HFFc6 (cell line): Measurements from ENCODE around the gene STAP1. TPM values are rescaled to one million over a fixed set of nuclear protein-coding genes. Genes with fewer than 3 reads are reported as not detected.
"Not testable (repeated sequence)": the region's sequence is repeated elsewhere in the genome, so short reads cannot be mapped to it uniquely, and the experiment has no call there.

Source experiments
- DNase-seq: peaks from one replicate; pipeline ENCODE4 v3.0.0-alpha.2; 2018
- H3K27ac Mint-ChIP-seq: 2 replicates; pipeline ENCODE4 v1.8.0; 2020; ENCODE audit warnings: mild to moderate bottlenecking, mixed read lengths
- H3K27me3 Mint-ChIP-seq: 2 replicates; pipeline ENCODE4 v1.8.0; 2021; ENCODE audit warnings: mild to moderate bottlenecking, moderate library complexity, mixed read lengths; ENCODE audit not compliant: insufficient read depth
- H3K36me3 Mint-ChIP-seq: 2 replicates; pipeline ENCODE4 v1.8.0; 2021; ENCODE audit warnings: low read depth, mixed read lengths
- H3K4me1 Mint-ChIP-seq: 2 replicates; pipeline ENCODE4 v1.8.0; 2020; ENCODE audit warnings: low read depth, mixed read lengths
- H3K4me3 Mint-ChIP-seq: 2 replicates; pipeline ENCODE4 v1.8.0; 2020; ENCODE audit warnings: mild to moderate bottlenecking, moderate library complexity, mixed read lengths
- H3K9me3 Mint-ChIP-seq: 2 replicates; pipeline ENCODE4 v1.8.0; 2020; ENCODE audit warnings: mild to moderate bottlenecking, mixed read lengths
- total RNA-seq, 6 experiments: library from RNA; stranded (reverse); fragmentation: NEBNext Ultra II Directional; extraction: Animal tissue kit (Norgen Biotek cat#: 25700); gene quantifications; 2 replicates in 1 of 6; 3 replicates in 5 of 6; pipeline ENCODE4 v1.2.3, GENCODE V29; 2021
- TF ChIP-seq, protein P1 (sequence below): fragments of 200-600 bp; sonication (generic); IDR thresholded peaks from 2 replicates; pipeline ENCODE4 v1.5.0; 2021; ENCODE audit warnings: antibody characterized with exemption, mild to moderate bottlenecking

The STAP1 gene
- total RNA-seq, 6 experiments from 2014 or later, result not detected

DNA sequence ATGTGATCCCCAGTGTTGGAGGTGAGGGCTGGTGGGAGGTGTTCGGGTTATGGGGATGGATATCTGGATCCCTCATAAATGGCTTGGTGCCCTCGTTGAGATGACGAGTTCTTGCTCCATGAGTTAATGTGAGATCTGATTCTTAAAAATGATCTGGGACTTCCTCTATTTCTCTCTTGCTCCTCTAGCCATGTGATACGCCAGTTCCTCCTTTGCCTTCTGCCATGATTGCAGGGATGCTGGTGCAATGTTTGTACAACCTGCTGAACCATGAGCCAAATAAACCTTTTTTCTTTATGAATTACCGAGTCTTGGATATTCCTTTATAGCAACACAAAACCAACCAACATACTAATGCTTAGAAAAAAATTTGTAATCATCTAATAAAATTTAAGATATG is 56.6 kb downstream of the STAP1 start:
- no peaks in the 10 kb centered on the region for H3K4me1 Mint-ChIP-seq
- no peaks in the 10 kb centered on the region; the same call in 1 of the 2 replicates for H3K9me3 Mint-ChIP-seq
- no peak overlapping the region for H3K4me3 Mint-ChIP-seq
- no peak overlapping the region for H3K27ac Mint-ChIP-seq
- TF ChIP-seq, protein P1, sequence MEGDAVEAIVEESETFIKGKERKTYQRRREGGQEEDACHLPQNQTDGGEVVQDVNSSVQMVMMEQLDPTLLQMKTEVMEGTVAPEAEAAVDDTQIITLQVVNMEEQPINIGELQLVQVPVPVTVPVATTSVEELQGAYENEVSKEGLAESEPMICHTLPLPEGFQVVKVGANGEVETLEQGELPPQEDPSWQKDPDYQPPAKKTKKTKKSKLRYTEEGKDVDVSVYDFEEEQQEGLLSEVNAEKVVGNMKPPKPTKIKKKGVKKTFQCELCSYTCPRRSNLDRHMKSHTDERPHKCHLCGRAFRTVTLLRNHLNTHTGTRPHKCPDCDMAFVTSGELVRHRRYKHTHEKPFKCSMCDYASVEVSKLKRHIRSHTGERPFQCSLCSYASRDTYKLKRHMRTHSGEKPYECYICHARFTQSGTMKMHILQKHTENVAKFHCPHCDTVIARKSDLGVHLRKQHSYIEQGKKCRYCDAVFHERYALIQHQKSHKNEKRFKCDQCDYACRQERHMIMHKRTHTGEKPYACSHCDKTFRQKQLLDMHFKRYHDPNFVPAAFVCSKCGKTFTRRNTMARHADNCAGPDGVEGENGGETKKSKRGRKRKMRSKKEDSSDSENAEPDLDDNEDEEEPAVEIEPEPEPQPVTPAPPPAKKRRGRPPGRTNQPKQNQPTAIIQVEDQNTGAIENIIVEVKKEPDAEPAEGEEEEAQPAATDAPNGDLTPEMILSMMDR, result no peak
- peaks cover 42% of the 10 kb centered on the region for H3K36me3 Mint-ChIP-seq
- DNase-seq, result no peak
- H3K27me3 Mint-ChIP-seq, result no peaks in the 10 kb centered on the region

DNA sequence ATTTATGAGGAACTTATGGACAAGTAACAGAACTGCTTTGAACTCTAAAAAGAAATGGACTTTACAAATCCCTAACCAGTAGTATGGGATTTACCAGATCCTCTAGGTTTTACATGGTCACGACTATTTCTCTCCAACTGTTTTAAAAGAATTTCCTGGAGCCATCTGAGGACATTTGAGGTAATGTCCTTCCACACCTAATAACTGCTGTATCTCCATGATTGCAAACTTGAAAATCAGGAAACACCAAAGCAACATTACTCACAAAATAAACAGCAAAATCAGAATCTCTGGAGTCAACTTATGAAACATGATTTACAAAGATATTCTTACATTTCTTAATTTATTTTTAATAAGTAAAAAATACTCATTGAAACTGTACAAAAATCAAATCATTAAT is 58.0 kb downstream of the STAP1 start:
- Mint-ChIP-seq H3K36me3 (peaks cover 51% of the 10 kb centered on the region), H3K9me3 (no peaks in the 10 kb centered on the region; the same call in 1 of the 2 replicates), H3K27me3 (no peaks in the 10 kb centered on the region), H3K4me3 (no peak overlapping the region), H3K27ac (no peak overlapping the region), H3K4me1 (no peaks in the 10 kb centered on the region)
- TF ChIP-seq, protein P1, result no peak
- no peak for DNase-seq

DNA sequence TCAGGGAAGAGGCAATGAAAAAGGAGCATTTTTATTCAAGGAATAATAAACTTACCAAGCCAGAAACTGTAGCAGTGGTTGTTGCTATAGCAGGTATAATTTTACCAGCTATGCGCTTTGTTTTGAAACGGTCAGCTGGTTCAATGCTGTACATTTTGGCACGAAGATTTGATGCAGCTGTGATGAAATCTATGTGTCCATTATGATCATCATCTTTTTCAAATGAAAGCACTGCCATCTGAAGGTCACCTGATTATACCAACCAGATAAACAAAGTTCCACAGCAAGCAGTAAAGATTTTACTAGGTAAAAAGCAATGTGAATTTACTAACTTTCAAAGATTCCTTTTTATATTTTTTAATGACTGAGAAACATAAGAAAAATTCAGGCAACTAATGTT is 66.4 kb downstream of the STAP1 start:
- peaks cover 25% of the 10 kb centered on the region for H3K36me3 Mint-ChIP-seq
- no peaks in the 10 kb centered on the region for H3K9me3 Mint-ChIP-seq
- DNase-seq, result no peak
- no peaks in the 10 kb centered on the region for H3K4me1 Mint-ChIP-seq
- TF ChIP-seq, protein P1, result no peak
- no peak overlapping the region for H3K4me3 Mint-ChIP-seq
- no peaks in the 10 kb centered on the region for H3K27me3 Mint-ChIP-seq
- H3K27ac Mint-ChIP-seq, result no peak overlapping the region

- H3K4me1 Mint-ChIP-seq, result no peaks in the 10 kb centered on the region
- H3K4me3 Mint-ChIP-seq, result no peak overlapping the region
- no peaks in the 10 kb centered on the region for H3K9me3 Mint-ChIP-seq
- no peak for DNase-seq
- TF ChIP-seq, protein P1, result no peak
- H3K27me3 Mint-ChIP-seq, result no peaks in the 10 kb centered on the region; the same call in 1 of the 2 replicates
- H3K27ac Mint-ChIP-seq, result no peak overlapping the region
- peaks cover 16% of the 10 kb centered on the region for H3K36me3 Mint-ChIP-seq
These were observed 74.0 kb downstream of the STAP1 start for GRCh38 chr4:67632492-67632891.

DNA sequence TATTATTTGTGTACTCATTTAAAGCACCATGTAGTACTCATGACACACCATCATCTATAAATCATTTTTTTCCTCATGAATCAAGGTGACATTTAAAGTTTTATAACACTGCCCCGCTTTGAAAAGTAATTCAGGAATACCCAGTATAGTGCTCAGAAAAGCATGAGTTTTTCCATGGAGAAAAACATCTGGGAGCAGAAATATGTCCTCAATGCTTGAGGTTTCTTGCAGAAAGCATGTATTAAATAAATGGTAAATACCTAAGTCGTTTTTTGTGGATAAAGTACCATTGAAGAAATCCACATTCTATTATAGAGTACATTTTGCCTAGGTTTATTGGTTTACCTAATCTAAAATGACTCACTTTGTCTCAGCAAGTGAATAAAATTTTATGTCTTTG is 76.2 kb downstream of the STAP1 start:
- TF ChIP-seq, protein P1, result no peak
- Mint-ChIP-seq H3K9me3 (no peaks in the 10 kb centered on the region), H3K4me1 (no peaks in the 10 kb centered on the region), H3K27me3 (no peaks in the 10 kb centered on the region; the same call in 1 of the 2 replicates), H3K4me3 (no peak overlapping the region), H3K36me3 (peaks cover 30% of the 10 kb centered on the region), H3K27ac (no peak overlapping the region)
- no peak for DNase-seq

GRCh38 chr4:67635331-67635730 is 76.8 kb downstream of the STAP1 start:
- Mint-ChIP-seq H3K27ac (no peak overlapping the region), H3K9me3 (no peaks in the 10 kb centered on the region), H3K4me1 (no peaks in the 10 kb centered on the region), H3K4me3 (no peak overlapping the region), H3K27me3 (no peaks in the 10 kb centered on the region; the same call in 1 of the 2 replicates), H3K36me3 (peaks cover 35% of the 10 kb centered on the region)
- no peak for DNase-seq
- TF ChIP-seq, protein P1, result no peak

DNA sequence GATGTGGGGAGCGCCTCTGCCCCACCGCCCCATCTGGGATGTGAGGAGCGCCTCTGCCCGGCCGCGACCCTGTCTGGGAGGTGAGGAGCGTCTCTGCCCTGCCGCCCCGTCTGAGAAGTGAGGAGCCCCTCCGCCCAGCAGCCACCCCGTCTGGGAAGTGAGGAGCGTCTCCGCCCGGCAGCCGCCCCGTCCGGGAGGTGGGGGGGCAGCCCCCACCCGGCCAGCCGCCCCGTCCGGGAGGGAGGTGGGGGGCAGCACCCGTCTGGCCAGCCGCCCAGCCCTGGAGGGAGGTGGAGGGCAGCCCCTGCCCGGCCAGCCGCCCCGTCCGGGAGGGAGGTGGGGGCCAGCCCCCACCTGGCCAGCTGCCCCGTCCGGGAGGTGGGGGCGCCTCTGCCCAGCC is 78.5 kb downstream of the STAP1 start:
- H3K27me3 Mint-ChIP-seq, H3K27ac Mint-ChIP-seq, H3K4me1 Mint-ChIP-seq, H3K9me3 Mint-ChIP-seq, H3K4me3 Mint-ChIP-seq, DNase-seq: not testable (repeated sequence)
- H3K36me3 Mint-ChIP-seq, result peaks cover 34% of the 10 kb centered on the region
